Measurements from ENCODE around the gene CALR3. TPM values are rescaled to one million over a fixed set of nuclear protein-coding genes. Genes with fewer than 3 reads are reported as not detected.
"Not testable (repeated sequence)": the region's sequence is repeated elsewhere in the genome, so short reads cannot be mapped to it uniquely, and the experiment has no call there.

CALR3 gene
- polyA plus RNA-seq, 4 donors: 0.14 TPM; not detected in 3

GRCh38 chr19:16458391-16459341, 37.3 kb downstream of the CALR3 start:
- no peak for DNase-seq (ENCODE audit: low read depth in 4 of 4, low spot score in 2 of 4)

GRCh38 chr19:16457954-16458331, 38.0 kb downstream of the CALR3 start:
- no peak for DNase-seq (ENCODE audit: low read depth in 4 of 4, low spot score in 2 of 4)

- DNase-seq (ENCODE audit: low read depth in 4 of 4, low spot score in 2 of 4): peak in 1 of 4 donors; percentile 41
Observed at GRCh38 chr19:16457195-16457953, 38.6 kb downstream of the CALR3 start.

- DNase-seq (ENCODE audit: low read depth in 4 of 4, low spot score in 2 of 4): no peak
Observed at GRCh38 chr19:16456652-16457194, 39.2 kb downstream of the CALR3 start.

- no peak for DNase-seq (ENCODE audit: low read depth in 4 of 4, low spot score in 2 of 4)
Observed at GRCh38 chr19:16455489-16455888, 40.5 kb downstream of the CALR3 start.

GRCh38 chr19:16454351-16454918, 41.5 kb downstream of the CALR3 start:
- no peak for DNase-seq (ENCODE audit: low read depth in 4 of 4, low spot score in 2 of 4)

- DNase-seq (ENCODE audit: low read depth in 4 of 4, low spot score in 2 of 4): no peak
Observed at GRCh38 chr19:16452325-16452724, 43.6 kb downstream of the CALR3 start.

- DNase-seq (ENCODE audit: low read depth in 4 of 4, low spot score in 2 of 4): no peak
Observed at GRCh38 chr19:16449330-16449961, 46.5 kb downstream of the CALR3 start.

- DNase-seq (ENCODE audit: low read depth in 4 of 4, low spot score in 2 of 4): not testable (repeated sequence)
Observed at GRCh38 chr19:16448872-16449271, 47.1 kb downstream of the CALR3 start.

- DNase-seq (ENCODE audit: low read depth in 4 of 4, low spot score in 2 of 4): no peak
Observed at GRCh38 chr19:16446724-16447368, 49.1 kb downstream of the CALR3 start.

GRCh38 chr19:16446108-16446723, 49.8 kb downstream of the CALR3 start:
- no peak for DNase-seq (ENCODE audit: low read depth in 4 of 4, low spot score in 2 of 4)

GRCh38 chr19:16445238-16446107, 50.5 kb downstream of the CALR3 start:
- DNase-seq (ENCODE audit: low read depth in 4 of 4, low spot score in 2 of 4): no peak

- no peak for DNase-seq (ENCODE audit: low read depth in 4 of 4, low spot score in 2 of 4)
Observed at GRCh38 chr19:16444269-16444600, 51.7 kb downstream of the CALR3 start.

GRCh38 chr19:16442386-16443276, 53.3 kb downstream of the CALR3 start:
- no peak for DNase-seq (ENCODE audit: low read depth in 4 of 4, low spot score in 2 of 4)

GRCh38 chr19:16441661-16442162, 54.3 kb downstream of the CALR3 start:
- no peak for DNase-seq (ENCODE audit: low read depth in 4 of 4, low spot score in 2 of 4)

GRCh38 chr19:16436780-16437332, 59.1 kb downstream of the CALR3 start:
- DNase-seq (ENCODE audit: low read depth in 4 of 4, low spot score in 2 of 4): no peak

GRCh38 chr19:16435999-16436650, 59.8 kb downstream of the CALR3 start:
- no peak for DNase-seq (ENCODE audit: low read depth in 4 of 4, low spot score in 2 of 4)

Measured in left renal cortex interstitium (tissue), 4 donors.